ENCODE measurements around the gene TEX36. TPM values are rescaled to one million over a fixed set of nuclear protein-coding genes. Genes with fewer than 3 reads are reported as not detected.
"Not testable (repeated sequence)": the region's sequence is repeated elsewhere in the genome, so short reads cannot be mapped to it uniquely, and the experiment has no call there.

TEX36 gene
- total RNA-seq, 1 donor = not detected

- Histone ChIP-seq H3K4me3 (ENCODE audit: low read length) (no peak overlapping the region), H3K27me3 (ENCODE audit: insufficient read depth, low read length) (no peaks in the 10 kb centered on the region), H3K9me3 (ENCODE audit: low read depth, low read length) (no peaks in the 10 kb centered on the region), H3K4me1 (ENCODE audit: insufficient read depth, low read length) (no peaks in the 10 kb centered on the region)
Measured at GRCh38 chr10:125699562-125700143, 16.7 kb upstream of the TEX36 start.

- H3K4me1 ChIP-seq (ENCODE audit: insufficient read depth, low read length) = no peaks in the 10 kb centered on the region
- no peak overlapping the region for H3K4me3 ChIP-seq (ENCODE audit: low read length)
- H3K9me3 ChIP-seq (ENCODE audit: low read depth, low read length) = no peaks in the 10 kb centered on the region
- H3K27me3 ChIP-seq (ENCODE audit: insufficient read depth, low read length) = no peaks in the 10 kb centered on the region
Measured at GRCh38 chr10:125698481-125698998, 15.6 kb upstream of the TEX36 start.

DNA sequence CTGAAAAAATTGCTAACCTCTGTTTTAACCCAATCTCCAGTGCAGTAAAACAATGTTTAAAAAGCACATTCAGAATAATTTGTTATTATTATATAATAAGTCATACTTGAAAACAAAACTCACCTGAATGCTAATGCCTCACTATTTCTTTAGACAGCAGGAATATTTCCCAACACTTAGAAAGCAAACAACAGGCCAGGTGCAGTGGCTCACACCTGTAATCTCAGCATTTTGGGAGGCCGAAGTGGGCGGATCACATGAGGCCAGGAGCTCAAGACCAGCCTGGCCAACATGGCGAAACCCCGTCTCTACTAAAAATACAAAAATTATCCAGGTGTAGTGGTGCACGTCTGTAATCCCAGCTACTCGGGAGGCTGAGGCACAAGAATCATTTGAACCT lies 13.9 kb upstream of the TEX36 start:
- H3K4me1 ChIP-seq (ENCODE audit: insufficient read depth, low read length); H3K9me3 ChIP-seq (ENCODE audit: low read depth, low read length); H3K4me3 ChIP-seq (ENCODE audit: low read length); H3K27me3 ChIP-seq (ENCODE audit: insufficient read depth, low read length): not testable (repeated sequence)

GRCh38 chr10:125694883-125695282 lies 11.9 kb upstream of the TEX36 start:
- H3K4me3 ChIP-seq (ENCODE audit: low read length) = no peak overlapping the region
- no peaks in the 10 kb centered on the region for H3K9me3 ChIP-seq (ENCODE audit: low read depth, low read length)
- no peaks in the 10 kb centered on the region for H3K27me3 ChIP-seq (ENCODE audit: insufficient read depth, low read length)
- H3K4me1 ChIP-seq (ENCODE audit: insufficient read depth, low read length) = no peaks in the 10 kb centered on the region

GRCh38 chr10:125693524-125693847 lies 10.5 kb upstream of the TEX36 start:
- H3K9me3 ChIP-seq (ENCODE audit: low read depth, low read length) = no peaks in the 10 kb centered on the region
- H3K4me1 ChIP-seq (ENCODE audit: insufficient read depth, low read length) = no peaks in the 10 kb centered on the region
- no peak overlapping the region for H3K4me3 ChIP-seq (ENCODE audit: low read length)
- no peaks in the 10 kb centered on the region for H3K27me3 ChIP-seq (ENCODE audit: insufficient read depth, low read length)

DNA sequence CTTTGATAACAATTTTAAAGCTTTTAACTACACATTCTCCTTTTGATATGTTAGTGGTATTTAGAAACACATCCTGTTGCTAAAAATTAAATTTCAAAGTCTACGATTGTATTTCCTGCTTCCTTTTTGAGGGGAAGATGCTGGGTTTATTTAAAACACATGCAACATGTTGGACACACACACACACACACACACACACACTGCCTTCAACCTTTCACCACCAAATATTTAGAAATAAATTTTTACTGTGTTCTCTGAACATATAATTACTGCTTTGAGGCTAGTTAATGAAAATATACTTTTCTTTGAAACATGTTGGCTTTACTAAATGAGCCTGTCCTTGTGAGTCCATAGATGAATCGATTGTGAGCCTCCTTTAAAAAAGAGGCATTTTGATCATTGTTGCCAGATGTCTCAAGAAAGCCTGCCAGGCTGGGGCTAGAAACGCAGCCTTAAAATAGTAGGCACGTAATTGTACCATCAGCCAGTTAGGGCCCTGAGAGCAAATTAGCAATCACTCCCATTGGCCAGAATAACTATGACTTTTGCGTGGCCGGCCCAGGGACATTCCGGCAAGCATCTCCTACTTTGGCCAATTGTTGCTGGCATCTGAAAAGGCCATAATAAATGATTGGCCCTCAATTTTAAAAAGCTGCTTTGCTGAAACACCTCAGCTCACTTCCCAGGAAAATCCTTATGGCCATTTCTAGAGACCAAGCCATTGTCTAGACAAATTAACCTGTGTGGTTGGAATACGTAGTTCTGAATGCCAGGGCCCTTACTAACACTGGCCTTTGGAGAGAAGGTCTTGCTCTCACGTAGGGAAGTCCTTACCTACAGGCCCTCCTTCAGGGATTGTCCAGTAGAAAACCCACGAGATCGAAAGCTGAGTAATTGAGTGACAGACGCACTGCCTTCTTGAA lies 9.9 kb upstream of the TEX36 start:
- H3K4me3 ChIP-seq (ENCODE audit: low read length) = no peak overlapping the region
- H3K4me1 ChIP-seq (ENCODE audit: insufficient read depth, low read length) = no peaks in the 10 kb centered on the region
- no peaks in the 10 kb centered on the region for H3K27me3 ChIP-seq (ENCODE audit: insufficient read depth, low read length)
- no peaks in the 10 kb centered on the region for H3K9me3 ChIP-seq (ENCODE audit: low read depth, low read length)

- no peaks in the 10 kb centered on the region for H3K9me3 ChIP-seq (ENCODE audit: low read depth, low read length)
- H3K4me3 ChIP-seq (ENCODE audit: low read length) = no peak overlapping the region
- no peaks in the 10 kb centered on the region for H3K4me1 ChIP-seq (ENCODE audit: insufficient read depth, low read length)
- no peaks in the 10 kb centered on the region for H3K27me3 ChIP-seq (ENCODE audit: insufficient read depth, low read length)
Measured at GRCh38 chr10:125692196-125692595, 9.2 kb upstream of the TEX36 start.

GRCh38 chr10:125691160-125691981 lies 8.4 kb upstream of the TEX36 start:
- Histone ChIP-seq H3K4me1 (ENCODE audit: insufficient read depth, low read length) (no peaks in the 10 kb centered on the region), H3K9me3 (ENCODE audit: low read depth, low read length) (no peaks in the 10 kb centered on the region), H3K27me3 (ENCODE audit: insufficient read depth, low read length) (no peaks in the 10 kb centered on the region), H3K4me3 (ENCODE audit: low read length) (no peak overlapping the region)

- H3K27me3 ChIP-seq (ENCODE audit: insufficient read depth, low read length) = no peaks in the 10 kb centered on the region
- H3K4me3 ChIP-seq (ENCODE audit: low read length) = no peak overlapping the region
- H3K4me1 ChIP-seq (ENCODE audit: insufficient read depth, low read length) = no peaks in the 10 kb centered on the region
- no peaks in the 10 kb centered on the region for H3K9me3 ChIP-seq (ENCODE audit: low read depth, low read length)
Measured at GRCh38 chr10:125689955-125690569, 7.1 kb upstream of the TEX36 start.

DNA sequence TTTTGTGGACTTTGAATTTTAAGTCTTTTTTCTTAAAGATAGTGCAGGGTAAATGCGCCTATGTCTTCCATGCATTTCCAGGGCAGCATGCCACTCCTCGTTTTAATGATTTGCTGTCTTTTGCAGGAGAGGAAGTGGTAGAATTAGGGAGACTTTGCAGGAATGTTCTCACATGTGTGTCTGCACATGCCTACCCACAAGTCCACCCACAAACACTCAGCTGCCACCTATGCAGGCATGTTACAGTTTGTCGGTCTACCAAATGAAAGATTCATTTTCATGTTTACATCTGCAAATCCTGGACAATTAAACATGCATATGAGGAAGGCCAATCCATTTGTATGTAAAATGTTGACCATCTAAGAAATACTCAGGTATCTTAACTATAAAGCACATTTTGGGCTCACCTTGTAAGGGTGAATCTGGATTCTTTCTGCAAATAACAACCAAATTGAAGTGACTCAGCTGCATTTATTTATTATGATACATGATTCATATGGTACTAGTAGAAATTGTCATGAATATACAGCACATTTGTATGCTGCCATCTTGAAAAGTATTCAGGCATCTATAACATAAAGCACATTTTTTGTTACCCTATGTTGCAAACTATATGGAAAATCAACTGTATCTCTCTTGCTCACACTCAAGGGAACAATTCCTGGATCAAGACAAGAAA lies 4.7 kb upstream of the TEX36 start:
- Histone ChIP-seq H3K4me1 (ENCODE audit: insufficient read depth, low read length) (no peaks in the 10 kb centered on the region), H3K9me3 (ENCODE audit: low read depth, low read length) (no peaks in the 10 kb centered on the region), H3K27me3 (ENCODE audit: insufficient read depth, low read length) (no peaks in the 10 kb centered on the region), H3K4me3 (ENCODE audit: low read length) (no peak overlapping the region)

GRCh38 chr10:125684581-125684980 lies 1.6 kb upstream of the TEX36 start:
- no peaks in the 10 kb centered on the region for H3K9me3 ChIP-seq (ENCODE audit: low read depth, low read length)
- no peaks in the 10 kb centered on the region for H3K27me3 ChIP-seq (ENCODE audit: insufficient read depth, low read length)
- no peaks in the 10 kb centered on the region for H3K4me1 ChIP-seq (ENCODE audit: insufficient read depth, low read length)
- no peak overlapping the region for H3K4me3 ChIP-seq (ENCODE audit: low read length)

- Histone ChIP-seq H3K4me3 (ENCODE audit: low read length) (no peak overlapping the region), H3K4me1 (ENCODE audit: insufficient read depth, low read length) (no peaks in the 10 kb centered on the region), H3K9me3 (ENCODE audit: low read depth, low read length) (no peaks in the 10 kb centered on the region), H3K27me3 (ENCODE audit: insufficient read depth, low read length) (no peaks in the 10 kb centered on the region)
Measured at GRCh38 chr10:125683821-125684220, 858 bp upstream of the TEX36 start.

GRCh38 chr10:125679436-125679835 lies 3.5 kb downstream of the TEX36 start:
- no peaks in the 10 kb centered on the region for H3K27me3 ChIP-seq (ENCODE audit: insufficient read depth, low read length)
- H3K9me3 ChIP-seq (ENCODE audit: low read depth, low read length) = peaks cover 14% of the 10 kb centered on the region
- H3K4me3 ChIP-seq (ENCODE audit: low read length) = no peak overlapping the region
- no peaks in the 10 kb centered on the region for H3K4me1 ChIP-seq (ENCODE audit: insufficient read depth, low read length)

DNA sequence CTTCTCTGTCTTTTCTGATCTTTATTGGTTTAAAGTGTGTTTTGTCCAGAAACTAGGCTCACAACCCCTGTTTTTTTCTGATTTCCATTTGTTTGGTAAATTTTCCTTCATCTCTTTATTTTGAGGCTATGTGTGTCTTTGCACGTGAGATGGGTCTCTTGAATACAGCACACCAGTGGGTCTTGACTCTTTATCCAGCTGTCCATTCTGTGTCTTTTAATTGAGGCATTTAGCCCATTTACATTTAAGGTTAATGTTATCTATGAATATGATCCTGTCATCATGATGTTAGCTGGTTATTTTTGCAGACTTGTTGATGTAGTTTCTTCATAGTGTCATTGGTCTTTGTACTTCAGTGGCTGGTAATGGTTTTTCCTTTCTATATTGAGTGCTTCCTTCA lies 10.1 kb downstream of the TEX36 start:
- Histone ChIP-seq H3K4me3 (ENCODE audit: low read length) (no peak overlapping the region), H3K9me3 (ENCODE audit: low read depth, low read length) (peaks cover 14% of the 10 kb centered on the region), H3K4me1 (ENCODE audit: insufficient read depth, low read length) (no peaks in the 10 kb centered on the region), H3K27me3 (ENCODE audit: insufficient read depth, low read length) (no peaks in the 10 kb centered on the region)

Measured in mononuclear cell (primary cell).